HG03095 (cell line): ENCODE measurements around the gene SUPV3L1.

ENCODE experiments used
- ATAC-seq: cut with Tn5 transposase; IDR thresholded peaks from one replicate; pipeline ENCODE4 v1.9.1; 2021; ENCODE audit warnings: moderate library complexity; ENCODE audit not compliant: unreplicated experiment

SUPV3L1 gene

GRCh38 chr10:69201045-69201444 is 21.0 kb downstream of the SUPV3L1 start:
- ATAC-seq = no peak

GRCh38 chr10:69202332-69202731 is 22.3 kb downstream of the SUPV3L1 start:
- ATAC-seq = no peak

- no peak for ATAC-seq
Measured at GRCh38 chr10:69208761-69209160, 28.7 kb downstream of the SUPV3L1 start.

GRCh38 chr10:69209787-69210484 is 29.9 kb downstream of the SUPV3L1 start:
- no peak for ATAC-seq

GRCh38 chr10:69211104-69211503 is 31.1 kb downstream of the SUPV3L1 start:
- no peak for ATAC-seq

- ATAC-seq = no peak
Measured at GRCh38 chr10:69211524-69211923, 31.5 kb downstream of the SUPV3L1 start.

- no peak for ATAC-seq
Measured at GRCh38 chr10:69213591-69214311, 33.7 kb downstream of the SUPV3L1 start.

- ATAC-seq = no peak
Measured at GRCh38 chr10:69214666-69215131, 34.7 kb downstream of the SUPV3L1 start.

- no peak for ATAC-seq
Measured at GRCh38 chr10:69215405-69216171, 35.6 kb downstream of the SUPV3L1 start.

- no peak for ATAC-seq
Measured at GRCh38 chr10:69216577-69217118, 36.6 kb downstream of the SUPV3L1 start.

- no peak for ATAC-seq
Measured at GRCh38 chr10:69217119-69217754, 37.2 kb downstream of the SUPV3L1 start.

GRCh38 chr10:69218831-69219230 is 38.8 kb downstream of the SUPV3L1 start:
- ATAC-seq = no peak

- no peak for ATAC-seq
Measured at GRCh38 chr10:69220041-69220451, 40.0 kb downstream of the SUPV3L1 start, which contains the start of gene HKDC1. HKDC1 (plus strand) TSS chr10:69220332; CDS start chr10:69220436, 104 bp downstream.

- ATAC-seq = no peak
Measured at GRCh38 chr10:69220507-69220906, 40.5 kb downstream of the SUPV3L1 start.

- peak; percentile 96 for ATAC-seq
Measured at GRCh38 chr10:69222157-69223027, 42.4 kb downstream of the SUPV3L1 start.

GRCh38 chr10:69223028-69223342 is 43.0 kb downstream of the SUPV3L1 start:
- ATAC-seq = peak; percentile 15

GRCh38 chr10:69224862-69225657 is 45.0 kb downstream of the SUPV3L1 start:
- ATAC-seq = no peak

GRCh38 chr10:69225681-69226080 is 45.6 kb downstream of the SUPV3L1 start:
- no peak for ATAC-seq

GRCh38 chr10:69226919-69227450 is 47.0 kb downstream of the SUPV3L1 start:
- ATAC-seq = no peak
